Skeletal muscle satellite cell (primary cell): Measurements from ENCODE around the gene UQCR11.

ENCODE experiments used
- H3K27me3 ChIP-seq: 2 replicates; pipeline ENCODE4 v1.7.0; 2013; ENCODE audit warnings: low read length; ENCODE audit not compliant: control insufficient read depth, insufficient read depth
- H3K36me3 ChIP-seq: 2 replicates; pipeline ENCODE4 v1.7.0; 2013; ENCODE audit warnings: mild to moderate bottlenecking, control low read depth, low read length; ENCODE audit not compliant: insufficient read depth
- H3K4me1 ChIP-seq: 2 replicates; pipeline ENCODE4 v1.7.0; 2013; ENCODE audit warnings: low read length; ENCODE audit not compliant: control insufficient read depth, insufficient read depth
- H3K4me2 ChIP-seq: 2 replicates; pipeline ENCODE4 v1.7.0; 2013; ENCODE audit warnings: mild to moderate bottlenecking, low read length
- H3K4me3 ChIP-seq: 2 replicates; pipeline ENCODE4 v1.7.0; 2013; ENCODE audit warnings: low read length
- H3K9ac ChIP-seq: 2 replicates; pipeline ENCODE4 v1.7.0; 2013; ENCODE audit warnings: mild to moderate bottlenecking, low read depth, low read length, moderate library complexity
- H3K9me3 ChIP-seq: replicated peaks from 2 replicates; pipeline ENCODE4 v1.7.0; 2013; ENCODE audit warnings: mild to moderate bottlenecking, control low read depth, low read length

Gene UQCR11

GRCh38 chr19:1632462-1633268 is 27.4 kb upstream of the UQCR11 start:
- H3K9ac ChIP-seq, result no peak overlapping the region
- no peaks in the 10 kb centered on the region for H3K4me1 ChIP-seq
- no peaks in the 10 kb centered on the region for H3K9me3 ChIP-seq
- no peak overlapping the region for H3K4me3 ChIP-seq
- no peaks in the 10 kb centered on the region for H3K27me3 ChIP-seq
- no peak overlapping the region for H3K4me2 ChIP-seq
- peaks cover 32% of the 10 kb centered on the region for H3K36me3 ChIP-seq

- H3K9ac ChIP-seq, result no peak overlapping the region
Observed at GRCh38 chr19:1631557-1632100, 26.4 kb upstream of the UQCR11 start.

GRCh38 chr19:1630811-1631210 is 25.5 kb upstream of the UQCR11 start:
- Histone ChIP-seq H3K36me3 (peaks cover 33% of the 10 kb centered on the region), H3K4me3 (no peak overlapping the region), H3K9ac (no peak overlapping the region)

More at GRCh38 chr19:1631557-1632100, 26.4 kb upstream of the UQCR11 start:
- H3K36me3 ChIP-seq, result peaks cover 32% of the 10 kb centered on the region
- no peak overlapping the region for H3K4me2 ChIP-seq
- H3K4me1 ChIP-seq, result no peaks in the 10 kb centered on the region
- H3K9me3 ChIP-seq, result no peaks in the 10 kb centered on the region
- no peak overlapping the region for H3K4me3 ChIP-seq
- H3K27me3 ChIP-seq, result no peaks in the 10 kb centered on the region

GRCh38 chr19:1630012-1630411 is 24.8 kb upstream of the UQCR11 start:
- Histone ChIP-seq H3K4me3 (no peak overlapping the region), H3K4me2 (no peak overlapping the region), H3K9me3 (no peaks in the 10 kb centered on the region), H3K36me3 (peaks cover 35% of the 10 kb centered on the region), H3K27me3 (no peaks in the 10 kb centered on the region), H3K9ac (no peak overlapping the region), H3K4me1 (no peaks in the 10 kb centered on the region)

More at GRCh38 chr19:1630811-1631210, 25.5 kb upstream of the UQCR11 start:
- Histone ChIP-seq H3K27me3 (no peaks in the 10 kb centered on the region), H3K4me2 (no peak overlapping the region), H3K9me3 (no peaks in the 10 kb centered on the region), H3K4me1 (no peaks in the 10 kb centered on the region)

GRCh38 chr19:1629256-1629808 is 24.1 kb upstream of the UQCR11 start:
- Histone ChIP-seq H3K4me1 (no peaks in the 10 kb centered on the region), H3K36me3 (peaks cover 35% of the 10 kb centered on the region), H3K9ac (no peak overlapping the region)

GRCh38 chr19:1627194-1627593 is 21.9 kb upstream of the UQCR11 start:
- H3K4me2 ChIP-seq, result no peak overlapping the region
- H3K27me3 ChIP-seq, result no peaks in the 10 kb centered on the region
- H3K9ac ChIP-seq, result no peak overlapping the region
- no peak overlapping the region for H3K4me3 ChIP-seq
- H3K9me3 ChIP-seq, result no peaks in the 10 kb centered on the region
- no peaks in the 10 kb centered on the region for H3K4me1 ChIP-seq
- peaks cover 39% of the 10 kb centered on the region for H3K36me3 ChIP-seq

More at GRCh38 chr19:1629256-1629808, 24.1 kb upstream of the UQCR11 start:
- H3K4me2 ChIP-seq, result no peak overlapping the region
- no peaks in the 10 kb centered on the region for H3K9me3 ChIP-seq
- no peaks in the 10 kb centered on the region for H3K27me3 ChIP-seq
- no peak overlapping the region for H3K4me3 ChIP-seq

GRCh38 chr19:1626417-1627010 is 21.3 kb upstream of the UQCR11 start:
- H3K36me3 ChIP-seq, result peaks cover 41% of the 10 kb centered on the region
- H3K9ac ChIP-seq, result no peak overlapping the region
- H3K27me3 ChIP-seq, result no peaks in the 10 kb centered on the region
- H3K4me1 ChIP-seq, result no peaks in the 10 kb centered on the region
- no peak overlapping the region for H3K4me2 ChIP-seq
- H3K9me3 ChIP-seq, result no peaks in the 10 kb centered on the region
- H3K4me3 ChIP-seq, result no peak overlapping the region

- Histone ChIP-seq H3K27me3 (no peaks in the 10 kb centered on the region), H3K4me3 (no peak overlapping the region), H3K9ac (no peak overlapping the region), H3K36me3 (peaks cover 57% of the 10 kb centered on the region), H3K4me1 (no peaks in the 10 kb centered on the region), H3K9me3 (no peaks in the 10 kb centered on the region), H3K4me2 (no peak overlapping the region)
Observed at GRCh38 chr19:1624458-1624857, 19.2 kb upstream of the UQCR11 start.

- Histone ChIP-seq H3K9ac (no peak overlapping the region), H3K36me3 (peaks cover 66% of the 10 kb centered on the region), H3K9me3 (no peaks in the 10 kb centered on the region), H3K27me3 (no peaks in the 10 kb centered on the region), H3K4me2 (no peak overlapping the region), H3K4me1 (no peaks in the 10 kb centered on the region), H3K4me3 (no peak overlapping the region)
Observed at GRCh38 chr19:1622541-1622940, 17.3 kb upstream of the UQCR11 start.

- Histone ChIP-seq H3K9me3 (no peaks in the 10 kb centered on the region), H3K9ac (no peak overlapping the region), H3K36me3 (peaks cover 70% of the 10 kb centered on the region), H3K4me3 (no peak overlapping the region), H3K4me2 (no peak overlapping the region), H3K27me3 (no peaks in the 10 kb centered on the region), H3K4me1 (no peaks in the 10 kb centered on the region)
Observed at GRCh38 chr19:1622007-1622406, 16.7 kb upstream of the UQCR11 start.

- no peak overlapping the region for H3K9ac ChIP-seq
Observed at GRCh38 chr19:1621574-1621973, 16.3 kb upstream of the UQCR11 start.

More at GRCh38 chr19:1621574-1621973, 16.3 kb upstream of the UQCR11 start:
- Histone ChIP-seq H3K27me3 (no peaks in the 10 kb centered on the region), H3K9me3 (no peaks in the 10 kb centered on the region), H3K4me1 (no peaks in the 10 kb centered on the region), H3K4me2 (no peak overlapping the region), H3K4me3 (no peak overlapping the region), H3K36me3 (peaks cover 66% of the 10 kb centered on the region)
